GM10266 (cell line): ENCODE data around the gene EFHC2.

ENCODE experiments used
- DNase-seq: peaks from one replicate; pipeline ENCODE4 v3.0.0; 2012; ENCODE audit errors: extremely low spot score
- TF ChIP-seq, protein P1 (sequence below): IDR thresholded peaks from 2 replicates; pipeline ENCODE4 v1.5.1; 2012; ENCODE audit warnings: mild to moderate bottlenecking, low read depth; ENCODE audit not compliant: control insufficient read depth, insufficient read depth; ENCODE audit errors: missing control alignments

EFHC2 gene

DNA sequence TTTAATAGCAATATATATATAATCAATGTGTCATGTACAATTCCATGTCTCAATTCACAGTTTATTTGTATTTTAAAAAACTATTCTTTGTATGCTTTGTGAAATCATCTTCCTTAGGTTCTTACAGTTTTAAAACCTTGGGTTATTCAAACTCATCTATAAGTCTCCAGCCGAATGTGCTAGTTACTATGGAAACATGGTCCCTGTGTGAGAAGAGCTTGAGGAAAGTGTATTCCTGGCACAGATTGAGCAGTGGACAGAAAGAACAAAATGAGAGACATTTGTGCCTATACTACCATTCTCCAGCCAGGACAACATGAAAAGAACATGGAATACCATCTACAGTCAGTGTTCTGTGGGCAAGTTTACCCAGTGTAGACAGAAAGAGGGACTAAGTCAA lies 103.4 kb downstream of the EFHC2 start:
- no peak for DNase-seq
- TF ChIP-seq, protein P1, sequence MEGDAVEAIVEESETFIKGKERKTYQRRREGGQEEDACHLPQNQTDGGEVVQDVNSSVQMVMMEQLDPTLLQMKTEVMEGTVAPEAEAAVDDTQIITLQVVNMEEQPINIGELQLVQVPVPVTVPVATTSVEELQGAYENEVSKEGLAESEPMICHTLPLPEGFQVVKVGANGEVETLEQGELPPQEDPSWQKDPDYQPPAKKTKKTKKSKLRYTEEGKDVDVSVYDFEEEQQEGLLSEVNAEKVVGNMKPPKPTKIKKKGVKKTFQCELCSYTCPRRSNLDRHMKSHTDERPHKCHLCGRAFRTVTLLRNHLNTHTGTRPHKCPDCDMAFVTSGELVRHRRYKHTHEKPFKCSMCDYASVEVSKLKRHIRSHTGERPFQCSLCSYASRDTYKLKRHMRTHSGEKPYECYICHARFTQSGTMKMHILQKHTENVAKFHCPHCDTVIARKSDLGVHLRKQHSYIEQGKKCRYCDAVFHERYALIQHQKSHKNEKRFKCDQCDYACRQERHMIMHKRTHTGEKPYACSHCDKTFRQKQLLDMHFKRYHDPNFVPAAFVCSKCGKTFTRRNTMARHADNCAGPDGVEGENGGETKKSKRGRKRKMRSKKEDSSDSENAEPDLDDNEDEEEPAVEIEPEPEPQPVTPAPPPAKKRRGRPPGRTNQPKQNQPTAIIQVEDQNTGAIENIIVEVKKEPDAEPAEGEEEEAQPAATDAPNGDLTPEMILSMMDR: no peak

- DNase-seq: no peak
- TF ChIP-seq, protein P1: no peak
Measured at GRCh38 chrX:44239036-44239435, 104.4 kb downstream of the EFHC2 start.

GRCh38 chrX:44235534-44235933 lies 107.9 kb downstream of the EFHC2 start:
- TF ChIP-seq, protein P1: no peak
- DNase-seq: no peak

DNA sequence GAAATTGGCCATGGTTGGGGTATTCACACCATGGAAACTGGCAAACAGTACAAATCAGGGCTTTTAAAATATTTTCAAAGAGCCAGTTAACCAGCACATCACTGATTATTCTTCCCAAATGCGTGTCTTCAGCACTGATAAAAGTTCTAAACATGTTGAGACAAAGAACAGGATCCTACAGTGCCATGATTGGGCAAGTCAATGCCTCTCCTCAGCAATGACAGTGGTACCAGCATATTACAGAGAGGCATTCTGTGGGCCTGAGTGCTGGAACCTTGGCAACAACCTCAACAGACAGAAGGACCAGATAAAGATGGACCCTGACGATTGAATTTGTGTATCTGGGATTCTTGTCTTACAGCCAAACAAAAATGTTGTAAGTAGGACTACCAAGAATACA lies 108.9 kb downstream of the EFHC2 start:
- TF ChIP-seq, protein P1: no peak
- no peak for DNase-seq

- no peak for DNase-seq
- TF ChIP-seq, protein P1: no peak
Measured at GRCh38 chrX:44234116-44234515, 109.4 kb downstream of the EFHC2 start.

GRCh38 chrX:44232081-44232480 lies 111.4 kb downstream of the EFHC2 start:
- TF ChIP-seq, protein P1: no peak
- DNase-seq: no peak

DNA sequence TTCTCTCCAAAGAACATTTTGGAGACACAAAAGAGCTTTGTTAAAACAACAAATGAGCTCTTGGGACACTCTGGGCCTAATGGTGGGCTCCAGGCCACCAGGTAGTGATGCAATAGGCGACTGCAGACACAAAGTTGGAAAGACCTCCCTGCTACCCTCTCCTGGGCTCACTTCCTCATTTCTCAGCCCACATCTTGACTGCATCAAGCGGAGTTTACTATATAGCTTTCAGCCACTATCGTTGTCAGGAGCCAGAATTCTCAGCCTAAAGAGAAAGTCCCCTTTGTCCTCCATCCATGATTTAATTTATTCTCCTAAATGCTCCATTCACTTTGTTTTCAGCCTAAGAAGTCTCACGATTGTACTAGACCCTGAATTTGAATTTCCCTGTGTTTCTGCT lies 114.9 kb downstream of the EFHC2 start:
- no peak for DNase-seq
- TF ChIP-seq, protein P1: no peak
